CD14-positive monocyte (primary cell): ENCODE data around the gene CLSTN3. TPM values are rescaled to one million over a fixed set of nuclear protein-coding genes. Genes with fewer than 3 reads are reported as not detected.

ENCODE experiments used
- DNase-seq, 3 donors: peaks; one replicate each; pipeline ENCODE4 v3.0.0-alpha.2; 2011 to 2022
- H2AFZ ChIP-seq: 2 replicates; pipeline ENCODE4 v1.6.0; 2012; ENCODE audit warnings: mild to moderate bottlenecking, low read depth, low read length, inconsistent platforms; ENCODE audit not compliant: insufficient read depth, poor library complexity, severe bottlenecking
- H3K27ac ChIP-seq, 2 donors: 1 replicate in 1 of 2; 2 replicates in 1 of 2; pipeline ENCODE4 v1.5.1; 2012 to 2013; ENCODE audit warnings: low read length in 2 of 2, control low read depth in 1 of 2, inconsistent platforms in 1 of 2, low read depth in 1 of 2, mild to moderate bottlenecking in 1 of 2
- H3K27me3 ChIP-seq, 2 donors: one replicate each; pipeline versions ENCODE4 v1.6.0 to v1.6.1; 2011 to 2013; ENCODE audit warnings: low read length in 2 of 2; ENCODE audit not compliant: control insufficient read depth in 2 of 2, insufficient read depth in 2 of 2
- H3K36me3 ChIP-seq, 2 donors: replicated peaks in 1 of 2; 1 replicate in 1 of 2; 2 replicates in 1 of 2; pipeline versions ENCODE4 v1.5.1 to v1.6.1; 2012 to 2013; ENCODE audit warnings: low read length in 2 of 2, control low read depth in 1 of 2, inconsistent platforms in 1 of 2, mild to moderate bottlenecking in 1 of 2; ENCODE audit not compliant: insufficient read depth in 2 of 2, control insufficient read depth in 1 of 2
- H3K4me1 ChIP-seq, 2 donors: 1 replicate in 1 of 2; 2 replicates in 1 of 2; pipeline versions ENCODE4 v1.5.1 to v1.6.1; 2012 to 2013; ENCODE audit warnings: low read length in 2 of 2, control low read depth in 1 of 2, inconsistent platforms in 1 of 2, mild to moderate bottlenecking in 1 of 2, moderate library complexity in 1 of 2; ENCODE audit not compliant: insufficient read depth in 2 of 2, control insufficient read depth in 1 of 2
- H3K4me2 ChIP-seq: replicated peaks from 2 replicates; pipeline ENCODE3; 2012; ENCODE audit warnings: low read length, moderate library complexity, mild to moderate bottlenecking; ENCODE audit not compliant: poor library complexity, severe bottlenecking; ENCODE audit errors: extremely low read depth
- H3K4me3 ChIP-seq, 3 experiments: fragments of 200-600 bp in 1 of 3; sonication (generic) in 1 of 3; replicated peaks in 1 of 3; 1 replicate in 2 of 3; 2 replicates in 1 of 3; pipeline ENCODE4 v1.5.1; 2011 to 2013; ENCODE audit warnings: low read length in 3 of 3, mild to moderate bottlenecking in 3 of 3, control low read depth in 2 of 3, low read depth in 2 of 3, inconsistent platforms in 1 of 3, moderate library complexity in 1 of 3
- H3K79me2 ChIP-seq: 2 replicates; pipeline ENCODE4 v1.6.0; 2012; ENCODE audit warnings: mild to moderate bottlenecking, control low read depth, inconsistent platforms, low read length, moderate library complexity; ENCODE audit not compliant: insufficient read depth
- H3K9ac ChIP-seq: 2 replicates; pipeline ENCODE4 v1.6.0; 2017; ENCODE audit warnings: low read length, mild to moderate bottlenecking; ENCODE audit not compliant: insufficient read depth, poor library complexity, severe bottlenecking
- H3K9me3 ChIP-seq, 2 donors: replicated peaks in 1 of 2; 1 replicate in 1 of 2; 2 replicates in 1 of 2; pipeline versions ENCODE4 v1.5.1 to v1.6.1; 2012 to 2013; ENCODE audit warnings: low read length in 2 of 2, control low read depth in 1 of 2; ENCODE audit not compliant: control insufficient read depth in 1 of 2, insufficient read depth in 1 of 2
- H4K20me1 ChIP-seq: 2 replicates; pipeline ENCODE4 v1.6.0; 2012; ENCODE audit warnings: mild to moderate bottlenecking, low read length, control low read depth, moderate library complexity; ENCODE audit not compliant: insufficient read depth
- H3K27ac Mint-ChIP-seq, 7 donors: one replicate each; pipeline ENCODE4 v1.8.0; 2020; ENCODE audit warnings: mild to moderate bottlenecking in 7 of 7, mixed read lengths in 7 of 7, moderate library complexity in 6 of 7, inconsistent platforms in 2 of 7
- H3K27me3 Mint-ChIP-seq, 3 donors: one replicate each; pipeline ENCODE4 v1.8.0; 2021 to 2022; ENCODE audit warnings: low read depth in 3 of 3, mild to moderate bottlenecking in 3 of 3, mixed read lengths in 3 of 3, moderate library complexity in 3 of 3, inconsistent platforms in 1 of 3
- H3K36me3 Mint-ChIP-seq, 2 donors: one replicate each; pipeline ENCODE4 v1.8.0; 2020; ENCODE audit warnings: mixed read lengths in 2 of 2, inconsistent platforms in 1 of 2, mild to moderate bottlenecking in 1 of 2
- H3K4me1 Mint-ChIP-seq: one replicate; pipeline ENCODE4 v1.8.0; 2020; ENCODE audit warnings: mild to moderate bottlenecking, mixed read lengths
- H3K4me3 Mint-ChIP-seq, 2 donors: one replicate each; pipeline ENCODE4 v1.8.0; 2020; ENCODE audit warnings: mild to moderate bottlenecking in 2 of 2, mixed read lengths in 2 of 2, moderate library complexity in 1 of 2
- H3K9me3 Mint-ChIP-seq, 7 donors: one replicate each; pipeline ENCODE4 v1.8.0; 2020 to 2022; ENCODE audit warnings: mixed read lengths in 7 of 7, mild to moderate bottlenecking in 6 of 7, moderate library complexity in 6 of 7, inconsistent platforms in 2 of 7
- CTCF ChIP-seq: fragments of 200-600 bp; IDR thresholded peaks from one replicate; pipeline ENCODE4 v1.8.0; 2022; ENCODE audit warnings: antibody characterized with exemption, mild to moderate bottlenecking
- WGBS: methylation state at CpG from one replicate; pipeline ENCODE4 v1.1.5; 2013; ENCODE audit warnings: missing lambda C conversion rate; ENCODE audit not compliant: insufficient coverage; 5-methylcytosine and 5-hydroxymethylcytosine counted together
- intact Hi-C, 2 donors: fragments of 100-400 bp; cut with micrococcal nuclease; formaldehyde crosslinking; loops; one replicate each; pipeline versions ENCODE4 v1.15.0 to v1.15.1; 2023
- polyA plus RNA-seq, 3 donors: library from polyadenylated mRNA; depleted of rRNA in 1 of 3; unstranded in 2 of 3; stranded (reverse) in 1 of 3; fragments of 300-500 nt in 2 of 3; fragments of >200 nt in 1 of 3; fragmentation: Illumina TruSeq in 2 of 3; gene quantifications; 1 replicate in 2 of 3; 2 replicates in 1 of 3; pipeline ENCODE4 v1.2.3, GENCODE V29; 2012 to 2021

Gene CLSTN3
- polyA plus RNA-seq, 3 donors: 13.7 TPM; not detected in 2

GRCh38 chr12:7142809-7143465 lies 12.8 kb downstream of the CLSTN3 start:
- Histone ChIP-seq H3K9ac (no peak overlapping the region), H3K79me2 (no peaks in the 10 kb centered on the region), H3K27me3 (no peaks in the 10 kb centered on the region), H3K9me3 (no peaks in the 10 kb centered on the region), H3K4me1 (peaks cover 0 to under 1% of the 10 kb centered on the region in 2 donors), H4K20me1 (no peaks in the 10 kb centered on the region), H2AFZ (no peak overlapping the region), H3K4me3 (no peak overlapping the region), H3K36me3 (no peaks in the 10 kb centered on the region), H3K4me2 (no peak overlapping the region), H3K27ac (no peak overlapping the region)
- peaks cover 7% of the 10 kb centered on the region for H3K4me1 Mint-ChIP-seq
- no peak for DNase-seq
- H3K36me3 Mint-ChIP-seq: peaks cover 26 to 43% of the 10 kb centered on the region in 2 donors
- TF ChIP-seq CTCF: no peak
- intact Hi-C loops: loop anchor here in 1 of 2 donors (5.0 to 10.0 kb wide), 2 partner anchors 312 to 494 kb away; no protein-coding TSS in a partner anchor
- H3K27ac Mint-ChIP-seq: peak overlapping the region in 1 of 7 donors; percentile 26
- no peak overlapping the region for H3K4me3 Mint-ChIP-seq
- 99% methylated on average over 15 of the region's 18 CpGs for WGBS
- H3K27me3 Mint-ChIP-seq: peaks cover 0 to 1% (median under 1%) of the 10 kb centered on the region in 3 donors
- H3K9me3 Mint-ChIP-seq: peaks cover 0 to 5% (median 0%) of the 10 kb centered on the region in 7 donors

- DNase-seq: no peak
These were observed 13.4 kb downstream of the CLSTN3 start for GRCh38 chr12:7143564-7143963.

More at GRCh38 chr12:7143564-7143963, 13.4 kb downstream of the CLSTN3 start:
- TF ChIP-seq CTCF: no peak
- Histone ChIP-seq H3K4me3 (no peak overlapping the region), H3K79me2 (no peaks in the 10 kb centered on the region), H3K4me2 (no peak overlapping the region), H3K4me1 (no peaks in the 10 kb centered on the region), H2AFZ (no peak overlapping the region), H4K20me1 (no peaks in the 10 kb centered on the region), H3K36me3 (peaks cover 0 to under 1% of the 10 kb centered on the region in 2 donors), H3K27ac (no peak overlapping the region), H3K9me3 (no peaks in the 10 kb centered on the region), H3K9ac (no peak overlapping the region), H3K27me3 (no peaks in the 10 kb centered on the region)
- Mint-ChIP-seq H3K27ac (no peak overlapping the region), H3K4me3 (no peak overlapping the region), H3K27me3 (peaks cover 0 to 2% (median 1%) of the 10 kb centered on the region in 3 donors), H3K4me1 (peaks cover 4% of the 10 kb centered on the region), H3K36me3 (peaks cover 28 to 47% of the 10 kb centered on the region in 2 donors), H3K9me3 (peaks cover 0 to 5% (median 0%) of the 10 kb centered on the region in 7 donors)
- WGBS: 97% methylated on average over 7 of the region's 7 CpGs
- intact Hi-C loops: loop anchor here in 1 of 2 donors (5.0 to 10.0 kb wide), 2 partner anchors 311 to 494 kb away; no protein-coding TSS in a partner anchor
